Coronary artery (tissue), 2 donors: ENCODE data around the gene ARHGEF38.

Source experiments
- DNase-seq: peaks from one replicate; pipeline ENCODE4 v3.0.0-alpha.2; 2017; ENCODE audit warnings: low spot score
- H3K27ac ChIP-seq, 2 donors: fragments of 200-600 bp; sonication (generic); one replicate each; pipeline ENCODE4 v1.5.1; 2016 to 2019
- H3K4me3 ChIP-seq: fragments of 200-600 bp; sonication (generic); 2 replicates; pipeline ENCODE4 v1.5.1; 2016; ENCODE audit warnings: mild to moderate bottlenecking, moderate library complexity
- CTCF ChIP-seq: fragments of 200-600 bp; sonication (generic); IDR thresholded peaks from one replicate; pipeline ENCODE4 v1.5.1; 2019; ENCODE audit warnings: antibody characterized with exemption

ARHGEF38 gene

GRCh38 chr4:105709081-105709450 lies 156.6 kb downstream of the ARHGEF38 start:
- TF ChIP-seq CTCF: no peak
- peak overlapping the region; percentile 79 for H3K4me3 ChIP-seq
- peak; percentile 66 for DNase-seq
- peak overlapping the region; percentile 78 to 81 for H3K27ac ChIP-seq

- no peak overlapping the region for H3K4me3 ChIP-seq
- no peak for DNase-seq
- no peak overlapping the region for H3K27ac ChIP-seq
- no peak for TF ChIP-seq CTCF
Observed at GRCh38 chr4:105710012-105710600, 157.7 kb downstream of the ARHGEF38 start.

- no peak for DNase-seq
- no peak for TF ChIP-seq CTCF
- no peak overlapping the region for H3K27ac ChIP-seq
Observed at GRCh38 chr4:105710678-105711077, 158.3 kb downstream of the ARHGEF38 start.

GRCh38 chr4:105712766-105713165 lies 160.3 kb downstream of the ARHGEF38 start:
- no peak for TF ChIP-seq CTCF
- no peak for DNase-seq
- Histone ChIP-seq H3K4me3 (no peak overlapping the region), H3K27ac (no peak overlapping the region)

More at GRCh38 chr4:105710678-105711077, 158.3 kb downstream of the ARHGEF38 start:
- no peak overlapping the region for H3K4me3 ChIP-seq

- Histone ChIP-seq H3K27ac (no peak overlapping the region), H3K4me3 (peak overlapping the region; percentile 21)
- no peak for TF ChIP-seq CTCF
- DNase-seq: no peak
Observed at GRCh38 chr4:105714071-105714521, 161.7 kb downstream of the ARHGEF38 start.

GRCh38 chr4:105714932-105715331 lies 162.5 kb downstream of the ARHGEF38 start:
- TF ChIP-seq CTCF: no peak
- H3K4me3 ChIP-seq: no peak overlapping the region
- H3K27ac ChIP-seq: no peak overlapping the region
- DNase-seq: no peak

GRCh38 chr4:105715692-105716278 lies 163.4 kb downstream of the ARHGEF38 start:
- no peak overlapping the region for H3K4me3 ChIP-seq
- TF ChIP-seq CTCF: no peak
- no peak for DNase-seq
- H3K27ac ChIP-seq: no peak overlapping the region
